ENCODE data around the gene MPPED1.

MPPED1 gene

GRCh38 chr22:43550672-43551071, 138.9 kb downstream of the MPPED1 start:
- DNase-seq, result no peak

- DNase-seq, result no peak
Measured at GRCh38 chr22:43553451-43554258, 141.8 kb downstream of the MPPED1 start.

GRCh38 chr22:43554259-43554636, 142.4 kb downstream of the MPPED1 start:
- no peak for DNase-seq

GRCh38 chr22:43554694-43555365, 143.0 kb downstream of the MPPED1 start:
- no peak for DNase-seq

GRCh38 chr22:43555561-43556515, 144.0 kb downstream of the MPPED1 start:
- no peak for DNase-seq
